Measurements from ENCODE around the gene AGBL4.

The AGBL4 gene

DNA sequence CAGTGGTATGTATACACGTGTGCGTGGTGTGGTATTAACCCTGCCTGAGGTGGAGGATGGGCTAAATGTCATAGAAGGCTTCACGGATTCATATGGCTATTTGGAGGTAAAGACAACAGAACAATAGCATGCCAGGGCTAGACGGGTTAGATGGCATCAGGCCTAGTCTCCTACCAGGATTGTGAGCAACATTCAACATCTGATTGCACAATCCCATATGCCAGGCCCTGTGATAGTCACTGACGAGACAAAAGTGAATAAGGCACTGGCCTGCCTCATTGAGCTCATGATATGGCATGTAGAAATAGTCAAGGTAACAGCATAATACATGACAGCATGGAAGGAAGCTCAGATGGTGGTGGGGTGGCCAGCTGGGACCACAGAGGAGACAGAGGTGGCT is 1079.9 kb downstream of the AGBL4 start:
- in situ Hi-C loops (cut with HindIII; ENCODE audit: low pct_ligation_motif_present, low pct_unique_long_range_greater_than_20kb, low sequenced_read_pairs) = no loop called here
- no peak for DNase-seq

DNA sequence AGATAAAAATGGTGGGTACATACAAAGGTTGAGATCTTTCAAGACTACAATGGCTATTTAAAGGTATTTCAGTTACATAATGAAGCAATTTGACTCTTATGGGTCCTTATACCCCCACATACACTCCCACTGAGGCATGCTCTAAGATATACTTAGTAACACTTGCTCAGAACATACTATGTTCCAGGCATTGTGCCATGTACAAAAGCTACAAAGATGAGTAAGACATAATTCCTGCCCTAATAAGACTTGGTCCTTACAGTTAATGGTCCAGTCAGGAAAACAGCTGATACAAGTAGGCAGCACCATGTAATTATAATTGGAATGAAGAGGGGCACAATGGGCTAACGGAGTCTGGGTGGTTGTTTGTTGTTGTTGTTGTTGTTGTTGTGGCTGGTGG is 1080.4 kb downstream of the AGBL4 start:
- in situ Hi-C loops (cut with HindIII; ENCODE audit: low pct_ligation_motif_present, low pct_unique_long_range_greater_than_20kb, low sequenced_read_pairs) = no loop called here
- DNase-seq = no peak

- in situ Hi-C loops (cut with HindIII; ENCODE audit: low pct_ligation_motif_present, low pct_unique_long_range_greater_than_20kb, low sequenced_read_pairs) = no loop called here
- DNase-seq = no peak
Measured at GRCh38 chr1:48940962-48941732, 1082.6 kb downstream of the AGBL4 start.

GRCh38 chr1:48940354-48940753 is 1083.4 kb downstream of the AGBL4 start:
- DNase-seq = no peak
- in situ Hi-C loops (cut with HindIII; ENCODE audit: low pct_ligation_motif_present, low pct_unique_long_range_greater_than_20kb, low sequenced_read_pairs) = no loop called here

- no peak for DNase-seq
- in situ Hi-C loops (cut with HindIII; ENCODE audit: low pct_ligation_motif_present, low pct_unique_long_range_greater_than_20kb, low sequenced_read_pairs) = no loop called here
Measured at GRCh38 chr1:48939828-48940227, 1083.9 kb downstream of the AGBL4 start.

DNA sequence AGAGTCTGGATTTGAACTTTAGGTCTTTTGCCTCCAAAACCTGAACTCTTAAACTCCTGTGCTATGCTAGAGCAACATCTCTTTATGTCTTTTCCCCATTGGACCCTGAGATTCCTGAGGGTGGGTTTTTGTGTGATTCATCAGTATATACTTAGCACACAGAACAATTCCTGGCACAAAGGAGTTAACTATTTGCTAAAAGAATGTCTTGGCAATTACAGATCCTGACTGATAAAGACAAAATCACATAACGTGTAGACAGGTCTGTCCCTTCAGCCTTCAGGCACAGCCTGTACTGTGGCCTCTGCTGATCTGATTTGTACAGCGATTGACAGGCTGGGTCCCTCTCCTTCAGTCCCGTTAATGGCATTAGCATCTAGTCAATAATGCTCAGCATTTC is 1084.7 kb downstream of the AGBL4 start:
- in situ Hi-C loops (cut with HindIII; ENCODE audit: low pct_ligation_motif_present, low pct_unique_long_range_greater_than_20kb, low sequenced_read_pairs) = no loop called here
- no peak for DNase-seq

DNA sequence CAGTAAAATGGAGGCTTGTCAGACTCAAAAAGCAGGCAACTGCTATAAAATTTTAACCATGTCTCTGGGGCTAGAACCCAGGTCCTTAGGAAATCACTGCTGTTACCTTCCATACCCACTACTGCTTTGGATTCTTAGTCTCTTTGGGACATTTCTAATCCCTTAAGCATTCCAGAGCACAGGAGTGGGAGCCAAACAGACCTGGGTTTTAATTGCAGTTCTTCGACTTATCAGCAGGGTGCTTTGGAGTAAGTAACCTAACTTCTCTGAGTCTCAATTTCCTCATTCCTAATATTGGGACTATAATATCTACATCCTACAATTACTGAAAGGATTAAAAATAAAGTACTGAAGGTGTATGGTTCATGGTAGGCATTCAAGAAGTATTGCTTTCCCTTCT is 1086.0 kb downstream of the AGBL4 start:
- no peak for DNase-seq
- in situ Hi-C loops (cut with HindIII; ENCODE audit: low pct_ligation_motif_present, low pct_unique_long_range_greater_than_20kb, low sequenced_read_pairs) = no loop called here

- in situ Hi-C loops (cut with HindIII; ENCODE audit: low pct_ligation_motif_present, low pct_unique_long_range_greater_than_20kb, low sequenced_read_pairs) = no loop called here
- no peak for DNase-seq
Measured at GRCh38 chr1:48936436-48936835, 1087.3 kb downstream of the AGBL4 start.

DNA sequence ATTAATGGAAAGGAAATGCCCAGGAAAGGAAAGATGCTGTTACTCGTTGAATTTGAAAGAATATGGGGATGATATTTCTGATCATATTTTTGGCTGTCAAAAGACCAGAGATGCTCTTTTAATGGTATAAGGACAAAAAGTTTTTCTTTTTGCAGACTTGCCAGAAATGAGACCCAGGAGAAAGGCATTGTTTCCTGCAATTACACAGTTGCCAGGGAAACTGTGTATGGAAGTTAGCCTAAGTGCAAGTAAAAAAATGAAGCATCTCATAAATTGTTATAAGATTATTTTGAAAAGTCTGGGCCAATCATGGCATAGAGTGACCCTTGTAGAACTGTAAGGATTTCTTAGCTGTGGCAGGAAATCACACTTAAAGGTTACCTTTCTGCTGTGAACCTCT is 1091.4 kb downstream of the AGBL4 start:
- DNase-seq = no peak
- in situ Hi-C loops (cut with HindIII; ENCODE audit: low pct_ligation_motif_present, low pct_unique_long_range_greater_than_20kb, low sequenced_read_pairs) = no loop called here

DNA sequence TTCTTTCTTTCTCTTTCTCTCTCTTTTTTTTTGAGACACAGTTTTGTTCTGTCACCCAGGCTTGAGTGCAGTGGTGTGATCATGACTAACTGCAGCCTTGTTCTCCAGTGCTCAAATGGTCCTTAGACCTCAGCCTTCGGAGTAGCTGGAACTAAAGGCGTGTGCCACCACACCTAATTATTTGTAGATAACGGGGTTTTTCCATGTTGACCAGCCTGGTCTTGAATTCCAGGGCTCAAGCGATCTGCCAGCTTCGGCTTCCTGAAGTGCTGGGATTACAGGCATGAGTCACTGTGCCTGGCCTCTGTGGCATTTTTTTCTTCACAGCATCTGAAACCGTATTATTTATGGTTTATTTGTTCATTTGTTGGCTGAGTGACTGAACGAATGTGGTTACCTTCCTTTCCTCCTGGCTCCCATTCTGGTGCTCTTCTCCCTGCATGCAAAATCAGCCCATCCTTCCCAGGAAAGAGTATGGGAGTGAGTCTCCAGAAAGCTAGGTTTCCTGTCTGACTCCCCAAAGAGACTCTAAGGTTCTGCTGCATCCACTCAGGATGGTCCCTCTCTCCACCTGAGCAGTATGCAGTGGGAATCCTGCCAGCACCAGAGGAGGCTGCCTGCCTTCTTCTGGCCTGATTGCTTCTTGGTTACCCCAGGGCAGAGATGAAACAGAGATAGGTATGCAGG is 1092.1 kb downstream of the AGBL4 start:
- in situ Hi-C loops (cut with HindIII; ENCODE audit: low pct_ligation_motif_present, low pct_unique_long_range_greater_than_20kb, low sequenced_read_pairs) = no loop called here
- peak; percentile 61 for DNase-seq

- no peak for DNase-seq
- in situ Hi-C loops (cut with HindIII; ENCODE audit: low pct_ligation_motif_present, low pct_unique_long_range_greater_than_20kb, low sequenced_read_pairs) = no loop called here
Measured at GRCh38 chr1:48930011-48930410, 1093.7 kb downstream of the AGBL4 start.

DNA sequence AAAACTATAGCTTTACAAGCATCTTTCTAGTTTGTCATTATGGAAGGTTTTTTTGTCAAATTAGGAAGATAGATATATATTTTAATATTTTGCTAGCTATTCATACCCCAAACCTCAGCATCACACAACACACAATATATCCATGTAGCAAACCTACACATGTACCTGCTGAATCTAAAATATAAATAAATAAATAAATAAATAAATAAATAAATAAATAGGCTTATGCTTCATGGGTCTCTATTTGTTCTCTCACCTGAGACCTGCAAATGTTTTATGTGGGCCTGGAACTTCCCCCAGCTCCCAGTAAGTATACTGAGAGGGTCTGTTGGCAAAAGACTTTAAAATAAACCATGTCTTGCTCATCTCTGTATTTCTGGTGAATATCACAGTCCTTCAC is 1099.7 kb downstream of the AGBL4 start:
- no peak for DNase-seq
- in situ Hi-C loops (cut with HindIII; ENCODE audit: low pct_ligation_motif_present, low pct_unique_long_range_greater_than_20kb, low sequenced_read_pairs) = no loop called here

- in situ Hi-C loops (cut with HindIII; ENCODE audit: low pct_ligation_motif_present, low pct_unique_long_range_greater_than_20kb, low sequenced_read_pairs) = no loop called here
- DNase-seq = no peak
Measured at GRCh38 chr1:48923116-48923515, 1100.6 kb downstream of the AGBL4 start.

DNA sequence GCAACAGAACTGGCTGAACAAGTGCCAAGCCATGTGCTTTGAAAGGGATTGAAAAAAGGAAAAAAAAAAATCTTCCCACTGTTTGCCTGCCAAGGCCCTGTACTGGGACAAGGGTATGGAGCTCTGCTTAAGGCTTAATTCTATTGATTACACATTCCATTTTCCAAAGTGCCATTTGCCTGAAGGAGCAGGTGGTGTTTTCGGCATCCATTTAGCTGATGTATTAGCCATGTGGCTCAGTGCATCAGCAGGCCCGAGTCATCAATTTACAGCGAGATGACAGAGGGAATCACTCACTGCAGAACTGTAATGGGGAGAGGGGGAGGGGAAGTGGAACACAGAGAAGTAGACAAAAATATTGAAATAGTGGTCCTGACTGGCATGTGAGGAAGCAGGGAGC is 1102.9 kb downstream of the AGBL4 start:
- no peak for DNase-seq
- in situ Hi-C loops (cut with HindIII; ENCODE audit: low pct_ligation_motif_present, low pct_unique_long_range_greater_than_20kb, low sequenced_read_pairs) = no loop called here

GRCh38 chr1:48917901-48918603 is 1105.7 kb downstream of the AGBL4 start:
- in situ Hi-C loops (cut with HindIII; ENCODE audit: low pct_ligation_motif_present, low pct_unique_long_range_greater_than_20kb, low sequenced_read_pairs) = no loop called here
- DNase-seq = no peak

GRCh38 chr1:48917070-48917454 is 1106.7 kb downstream of the AGBL4 start:
- in situ Hi-C loops (cut with HindIII; ENCODE audit: low pct_ligation_motif_present, low pct_unique_long_range_greater_than_20kb, low sequenced_read_pairs) = no loop called here
- no peak for DNase-seq

DNA sequence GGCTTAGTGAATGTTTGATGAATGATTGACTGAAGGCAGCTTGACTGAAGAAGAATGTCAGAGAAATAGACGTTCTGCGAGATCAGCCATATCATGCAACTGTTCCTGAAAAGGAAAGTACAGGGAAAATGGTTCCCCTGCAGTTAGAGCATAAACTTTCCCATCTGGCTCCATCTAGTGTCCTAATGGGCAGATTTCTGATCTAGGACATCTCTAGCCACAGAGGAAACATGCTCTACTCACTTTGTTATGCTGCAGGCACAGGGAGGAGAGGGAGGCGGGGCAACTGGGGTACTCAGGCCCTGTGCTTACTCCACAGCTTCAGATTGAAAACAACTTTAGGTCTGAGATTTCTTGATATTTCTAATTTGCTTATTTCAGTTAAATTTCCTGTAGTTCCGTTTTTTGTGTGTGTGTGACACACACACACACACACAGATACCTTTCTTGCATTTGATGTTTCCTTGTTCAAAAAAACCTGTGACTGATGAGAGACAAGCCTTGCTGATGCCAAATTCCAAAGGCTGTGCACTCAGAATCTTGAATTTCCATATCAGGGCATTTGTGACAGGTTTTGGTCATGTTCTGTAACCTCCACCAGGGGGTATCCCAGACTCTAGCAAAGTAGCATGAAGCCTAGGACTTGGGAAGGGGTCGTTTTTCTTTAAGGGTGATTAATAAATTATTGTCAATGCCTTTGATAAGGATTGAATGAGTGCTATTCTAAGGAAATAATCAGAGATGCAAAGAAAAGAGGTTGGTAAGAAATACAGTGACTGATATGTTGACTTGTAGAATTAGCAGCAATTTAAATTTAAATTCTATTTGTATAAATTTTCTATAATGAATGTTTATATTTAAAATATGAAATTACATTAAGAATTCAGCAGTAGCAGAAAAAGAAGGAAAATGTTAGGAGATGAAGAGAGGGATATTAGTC is 1107.4 kb downstream of the AGBL4 start:
- in situ Hi-C loops (cut with HindIII; ENCODE audit: low pct_ligation_motif_present, low pct_unique_long_range_greater_than_20kb, low sequenced_read_pairs) = no loop called here

DNA sequence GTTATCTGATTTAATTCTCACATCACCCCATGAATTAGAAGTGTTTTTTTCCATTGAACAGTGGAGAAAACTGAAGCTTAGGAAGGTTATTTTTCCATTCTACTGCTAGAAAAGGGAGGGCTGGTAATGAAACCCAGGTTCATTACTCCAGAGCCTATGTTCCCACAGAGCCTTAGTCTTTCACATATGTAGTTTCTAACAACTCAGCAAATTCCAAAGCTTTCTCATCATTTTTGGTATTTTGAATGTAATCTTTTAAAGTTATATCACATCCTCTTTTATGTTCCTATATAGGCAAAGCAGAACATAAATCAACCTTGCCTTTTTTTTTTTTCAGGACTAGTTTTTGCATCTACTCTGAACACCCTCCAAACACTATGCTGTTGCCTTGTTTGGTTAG is 1115.1 kb downstream of the AGBL4 start:
- DNase-seq = no peak
- in situ Hi-C loops (cut with HindIII; ENCODE audit: low pct_ligation_motif_present, low pct_unique_long_range_greater_than_20kb, low sequenced_read_pairs) = no loop called here

More for the DNA sequence above, 1107.4 kb downstream of the AGBL4 start:
- peak; percentile 81 for DNase-seq

GRCh38 chr1:48906729-48907128 is 1117.0 kb downstream of the AGBL4 start:
- DNase-seq = no peak
- in situ Hi-C loops (cut with HindIII; ENCODE audit: low pct_ligation_motif_present, low pct_unique_long_range_greater_than_20kb, low sequenced_read_pairs) = no loop called here
